Measurements from ENCODE around the gene YOD1. TPM values are rescaled to one million over a fixed set of nuclear protein-coding genes. Genes with fewer than 3 reads are reported as not detected.
A peak's percentile ranks its signal among the peaks of the same experiment; 100 is the strongest.

Gene YOD1
- polyA plus RNA-seq, 1 donor = 16.3 TPM

- no peak for DNase-seq
Measured at GRCh38 chr1:207073906-207074820, 23.2 kb upstream of the YOD1 start.

- DNase-seq = peak; percentile 50
Measured at GRCh38 chr1:207072233-207072632, 21.2 kb upstream of the YOD1 start.

GRCh38 chr1:207071426-207071825, 20.4 kb upstream of the YOD1 start:
- DNase-seq = no peak

GRCh38 chr1:207070811-207071210, 19.8 kb upstream of the YOD1 start:
- no peak for DNase-seq

GRCh38 chr1:207069858-207070506, 19.0 kb upstream of the YOD1 start:
- no peak for DNase-seq

- no peak for DNase-seq
Measured at GRCh38 chr1:207069061-207069460, 18.1 kb upstream of the YOD1 start.

- DNase-seq = no peak
Measured at GRCh38 chr1:207067665-207068064, 16.7 kb upstream of the YOD1 start.

- DNase-seq = no peak
Measured at GRCh38 chr1:207067185-207067584, 16.2 kb upstream of the YOD1 start.

GRCh38 chr1:207064561-207064960, 13.6 kb upstream of the YOD1 start:
- no peak for DNase-seq

- no peak for DNase-seq
Measured at GRCh38 chr1:207063014-207063413, 12.0 kb upstream of the YOD1 start.

- no peak for DNase-seq
Measured at GRCh38 chr1:207062058-207062457, 11.1 kb upstream of the YOD1 start.

- no peak for DNase-seq
Measured at GRCh38 chr1:207060596-207060995, 9.6 kb upstream of the YOD1 start.

- no peak for DNase-seq
Measured at GRCh38 chr1:207059881-207060280, 8.9 kb upstream of the YOD1 start.

- peak; percentile 28 for DNase-seq
Measured at GRCh38 chr1:207058878-207059867, 8.2 kb upstream of the YOD1 start.

- DNase-seq = no peak
Measured at GRCh38 chr1:207058252-207058651, 7.2 kb upstream of the YOD1 start.

GRCh38 chr1:207056673-207057072, 5.7 kb upstream of the YOD1 start:
- no peak for DNase-seq

GRCh38 chr1:207055386-207056001, 4.5 kb upstream of the YOD1 start:
- no peak for DNase-seq

GRCh38 chr1:207054491-207054890, 3.5 kb upstream of the YOD1 start:
- DNase-seq = no peak

- peak; percentile 97 for DNase-seq
Measured at GRCh38 chr1:207052911-207053769, 2.1 kb upstream of the YOD1 start, which contains the start of gene PFKFB2. Gene PFKFB2, plus strand, starts transcription at chr1:207053275. Its CDS starts 1,443 bp downstream, at chr1:207054718.

GRCh38 chr1:207050480-207051190, 373 bp downstream of the YOD1 start:
- DNase-seq = peak; percentile 93
